NB4 (cell line): ENCODE data around the gene MGLL.

Source experiments
- DNase-seq: peaks from one replicate; pipeline ENCODE4 v3.0.0; 2010; ENCODE audit warnings: low read depth
- H3K4me3 ChIP-seq: one replicate; pipeline ENCODE4 v1.5.1; 2011; ENCODE audit warnings: mild to moderate bottlenecking, low read depth, low read length, moderate library complexity
- CTCF ChIP-seq: IDR thresholded peaks from one replicate; pipeline ENCODE4 v1.5.1; 2012; ENCODE audit warnings: low read depth, low read length
- MAX ChIP-seq: IDR thresholded peaks from 2 replicates; pipeline ENCODE4 v1.6.1; 2011; ENCODE audit warnings: low read depth, low read length
- MYC ChIP-seq: IDR thresholded peaks from 2 replicates; pipeline ENCODE4 v1.6.1; 2011; ENCODE audit warnings: low read depth, low read length
- POLR2A ChIP-seq: IDR thresholded peaks from 2 replicates; pipeline ENCODE4 v1.6.1; 2011; ENCODE audit warnings: mild to moderate bottlenecking; ENCODE audit not compliant: insufficient read length; ENCODE audit errors: extremely low read depth

The MGLL gene

GRCh38 chr3:127666676-127667075, 155.6 kb downstream of the MGLL start:
- TF ChIP-seq CTCF (no peak), MAX (no peak), MYC (no peak), POLR2A (no peak)
- no peak overlapping the region for H3K4me3 ChIP-seq
- no peak for DNase-seq

GRCh38 chr3:127665586-127665985, 156.7 kb downstream of the MGLL start:
- TF ChIP-seq MYC (no peak), POLR2A (no peak), CTCF (no peak), MAX (no peak)
- H3K4me3 ChIP-seq: no peak overlapping the region
- no peak for DNase-seq

- DNase-seq: no peak
- no peak overlapping the region for H3K4me3 ChIP-seq
- no peak for TF ChIP-seq POLR2A
- no peak for TF ChIP-seq CTCF
- TF ChIP-seq MYC: no peak
- no peak for TF ChIP-seq MAX
Measured at GRCh38 chr3:127665165-127665564, 157.2 kb downstream of the MGLL start.

GRCh38 chr3:127663151-127663550, 159.2 kb downstream of the MGLL start:
- TF ChIP-seq MYC (no peak), CTCF (no peak), POLR2A (no peak), MAX (no peak)
- DNase-seq: no peak
- H3K4me3 ChIP-seq: no peak overlapping the region

- H3K4me3 ChIP-seq: no peak overlapping the region
- no peak for TF ChIP-seq MYC
- no peak for TF ChIP-seq POLR2A
- no peak for TF ChIP-seq CTCF
- TF ChIP-seq MAX: no peak
- no peak for DNase-seq
Measured at GRCh38 chr3:127662001-127662469, 160.3 kb downstream of the MGLL start.

- TF ChIP-seq MAX (no peak), MYC (no peak), POLR2A (no peak), CTCF (no peak)
- no peak overlapping the region for H3K4me3 ChIP-seq
Measured at GRCh38 chr3:127661600-127661999, 160.7 kb downstream of the MGLL start.

More at GRCh38 chr3:127661600-127661999, 160.7 kb downstream of the MGLL start:
- DNase-seq: no peak
